GM21825 (cell line): ENCODE measurements around the gene HSDL1.

Experiments used
- ATAC-seq: cut with Tn5 transposase; IDR thresholded peaks from one replicate; pipeline ENCODE4 v1.9.1; 2021; ENCODE audit warnings: mild to moderate bottlenecking, moderate library complexity; ENCODE audit not compliant: unreplicated experiment

The HSDL1 gene

DNA sequence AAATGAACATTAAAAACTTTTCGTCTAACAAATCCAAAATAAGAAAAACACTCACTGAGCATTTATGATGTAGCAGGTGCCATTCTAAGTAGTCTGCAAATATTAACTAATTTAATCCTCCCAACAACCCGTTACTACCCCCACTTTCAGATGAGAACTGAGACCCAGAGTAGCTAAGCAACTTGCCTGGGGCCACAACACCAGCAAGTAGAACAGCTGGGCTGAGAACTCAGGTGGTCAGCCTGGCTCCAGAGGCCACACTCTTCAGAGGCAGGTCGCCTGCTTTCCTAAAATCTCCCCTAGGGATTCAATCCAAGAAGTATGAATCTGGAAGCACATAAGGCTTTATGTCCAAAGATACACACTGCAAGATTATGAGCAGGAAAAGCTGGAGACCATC, 34.5 kb downstream of the HSDL1 start:
- ATAC-seq = no peak

DNA sequence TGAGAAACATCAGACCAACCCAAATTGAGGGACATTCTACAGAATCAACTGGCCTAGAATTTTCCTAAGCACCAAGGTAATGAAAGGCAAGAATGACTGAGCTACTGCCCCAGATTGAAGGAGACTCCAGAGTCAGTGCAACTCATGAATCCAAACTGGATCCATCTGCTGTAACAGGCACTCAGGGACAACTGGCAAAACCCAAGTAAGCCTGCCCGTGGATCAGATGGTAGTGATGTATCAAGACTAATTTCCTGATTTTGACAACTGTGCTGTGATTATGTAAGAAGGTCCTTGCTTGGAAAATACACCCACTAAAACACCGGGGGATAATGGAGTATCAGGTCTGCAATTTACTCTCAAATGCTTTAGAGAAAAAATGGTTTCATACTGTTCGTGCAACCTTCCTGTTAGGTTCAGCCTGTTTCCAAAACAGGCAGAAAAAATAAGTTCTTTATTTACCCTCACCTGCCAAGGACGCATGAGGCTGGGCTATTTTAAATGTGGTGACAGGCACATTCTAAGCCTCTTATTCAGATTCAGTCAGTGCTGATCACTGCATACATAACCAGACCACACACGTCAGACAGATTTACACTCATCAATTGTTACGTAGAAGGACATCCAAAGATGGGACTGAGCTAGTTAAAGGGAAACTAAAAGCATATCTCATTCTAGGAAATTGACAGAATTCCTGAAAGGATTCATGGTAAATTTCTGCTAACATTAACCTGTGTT, 35.2 kb downstream of the HSDL1 start:
- no peak for ATAC-seq

DNA sequence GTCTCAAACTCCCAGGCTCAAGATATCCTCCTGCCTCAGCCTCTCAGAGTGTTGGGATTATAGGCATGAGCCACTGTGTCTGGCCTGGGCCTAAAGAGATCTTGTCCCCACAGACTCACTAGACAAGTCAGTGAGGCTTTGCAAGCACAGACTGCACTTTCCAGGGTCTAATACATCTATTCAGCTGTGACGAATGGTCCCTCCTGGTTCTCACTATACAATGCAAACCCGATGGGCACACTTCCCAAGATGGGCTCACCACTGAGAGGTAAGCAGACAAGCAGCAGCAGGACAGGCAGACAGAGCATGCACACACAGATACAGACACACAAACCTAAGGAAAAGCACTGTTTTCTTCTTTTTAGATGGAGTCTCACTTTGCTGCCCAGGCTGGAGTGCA, 37.1 kb downstream of the HSDL1 start:
- ATAC-seq = no peak

DNA sequence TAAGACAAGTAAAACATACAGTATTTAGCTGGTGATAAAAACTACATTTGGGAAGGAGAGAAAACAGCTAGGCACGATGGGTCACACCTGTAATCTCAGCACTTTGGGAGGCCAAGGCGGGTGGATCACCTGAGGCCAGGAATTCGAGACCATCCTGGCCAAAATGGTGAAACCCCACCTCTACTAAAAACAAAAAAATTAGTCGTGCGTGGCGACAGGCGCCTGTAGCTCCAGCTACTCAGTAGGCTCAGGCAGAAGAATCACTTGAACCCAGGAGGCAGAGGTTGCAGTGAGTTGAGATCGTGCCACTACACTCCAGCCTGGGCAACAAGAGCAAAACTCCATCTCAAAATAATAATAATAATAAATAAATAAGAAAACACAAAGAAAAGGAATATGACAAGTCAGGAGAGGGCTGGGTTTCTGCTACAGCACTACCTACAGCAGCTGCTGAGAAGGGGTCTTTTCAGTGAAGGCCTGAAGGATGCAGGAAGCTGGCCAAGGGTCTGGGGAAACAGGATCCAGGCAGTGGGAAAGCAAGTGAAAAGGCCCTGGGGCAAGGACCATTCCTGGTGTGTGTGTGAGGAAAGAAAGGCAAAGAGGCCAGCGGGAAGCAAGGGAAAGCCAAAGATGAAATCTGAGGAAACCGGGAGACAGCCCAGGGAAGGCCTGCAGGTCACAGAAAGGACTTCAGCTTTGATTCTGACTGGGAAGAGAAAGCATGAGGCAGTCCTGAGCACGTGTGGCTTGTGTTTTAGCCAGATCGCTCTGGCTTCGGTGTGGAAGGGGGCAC, 38.8 kb downstream of the HSDL1 start:
- ATAC-seq = no peak

DNA sequence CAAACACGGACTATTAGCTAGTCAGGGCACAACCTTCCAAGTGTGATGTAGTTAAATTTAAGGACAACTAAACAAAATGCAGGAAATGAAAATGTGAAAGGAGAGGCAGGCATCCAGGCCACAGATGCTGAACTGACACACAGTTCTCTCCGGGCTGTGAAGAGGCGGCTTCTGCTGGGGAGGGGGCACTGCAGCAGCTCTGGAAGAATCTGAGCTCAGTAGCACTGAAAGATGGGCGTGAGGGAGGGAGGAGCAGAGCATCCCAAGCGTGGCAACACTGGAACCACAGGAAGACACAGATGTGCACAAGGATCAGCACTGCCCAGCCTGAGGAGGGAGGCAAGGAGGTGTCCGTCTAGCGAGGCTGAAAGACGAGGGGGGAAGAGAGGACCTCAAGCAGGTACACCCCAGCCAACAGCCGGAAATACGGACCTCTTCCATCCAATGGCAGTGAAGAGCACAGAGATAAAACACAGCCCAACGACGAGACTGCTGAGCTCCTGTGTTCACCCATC, 39.6 kb downstream of the HSDL1 start:
- no peak for ATAC-seq

DNA sequence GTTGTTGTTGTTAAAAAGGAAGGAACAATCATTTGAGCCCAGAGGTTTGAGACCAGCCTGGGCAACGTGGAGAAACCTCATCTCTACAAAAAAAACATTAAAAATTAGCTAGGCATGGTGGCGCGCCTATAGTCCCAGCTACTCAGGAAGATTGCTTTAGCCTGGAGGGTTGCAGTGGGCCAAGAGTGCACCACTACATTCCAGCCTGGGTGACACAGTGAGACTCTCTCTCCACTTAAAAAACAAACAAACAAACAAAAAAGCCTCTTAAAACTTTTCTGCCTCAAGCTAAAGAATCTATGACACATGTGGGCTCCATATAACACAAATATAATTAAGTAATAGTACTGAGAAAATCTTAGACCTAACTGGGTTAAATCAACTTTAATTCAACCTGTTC, 40.7 kb downstream of the HSDL1 start:
- no peak for ATAC-seq

DNA sequence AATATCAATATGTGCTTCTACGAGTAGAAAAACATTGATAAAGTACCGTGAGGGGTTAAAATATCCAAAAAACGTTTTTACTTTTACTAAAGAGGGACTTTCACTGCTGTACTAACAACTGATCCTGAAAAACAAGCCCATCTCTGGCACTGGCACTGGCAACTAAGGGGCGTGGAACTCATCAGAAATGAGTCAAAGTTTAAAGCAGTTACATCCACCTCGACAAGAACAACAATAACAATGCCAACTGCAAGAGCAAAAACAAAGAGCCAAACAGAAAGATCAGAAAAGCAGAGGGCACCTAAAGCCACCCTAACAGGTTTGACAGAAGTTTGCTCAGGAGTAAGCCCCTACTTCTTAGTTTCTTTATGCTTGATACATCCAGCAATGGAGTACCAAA, 41.3 kb downstream of the HSDL1 start:
- ATAC-seq = no peak

DNA sequence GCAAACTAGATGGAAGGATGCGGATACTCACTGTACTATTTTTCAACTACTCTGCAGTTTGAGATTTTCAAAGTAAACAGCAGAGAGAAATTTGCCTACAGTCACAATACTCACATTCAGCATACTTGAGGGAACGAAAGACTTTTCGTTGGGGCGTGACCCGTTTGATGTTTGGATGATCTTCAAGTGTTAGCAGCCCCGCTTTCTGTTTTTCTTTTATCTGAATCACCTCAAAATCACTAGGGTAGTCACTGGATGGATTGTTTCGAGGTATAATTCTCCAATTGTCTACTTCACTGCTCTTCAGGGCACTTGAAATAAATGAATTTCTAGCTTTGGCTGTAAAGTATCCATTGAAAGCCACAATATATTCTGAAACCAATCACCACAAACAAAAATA, 46.0 kb downstream of the HSDL1 start:
- no peak for ATAC-seq

DNA sequence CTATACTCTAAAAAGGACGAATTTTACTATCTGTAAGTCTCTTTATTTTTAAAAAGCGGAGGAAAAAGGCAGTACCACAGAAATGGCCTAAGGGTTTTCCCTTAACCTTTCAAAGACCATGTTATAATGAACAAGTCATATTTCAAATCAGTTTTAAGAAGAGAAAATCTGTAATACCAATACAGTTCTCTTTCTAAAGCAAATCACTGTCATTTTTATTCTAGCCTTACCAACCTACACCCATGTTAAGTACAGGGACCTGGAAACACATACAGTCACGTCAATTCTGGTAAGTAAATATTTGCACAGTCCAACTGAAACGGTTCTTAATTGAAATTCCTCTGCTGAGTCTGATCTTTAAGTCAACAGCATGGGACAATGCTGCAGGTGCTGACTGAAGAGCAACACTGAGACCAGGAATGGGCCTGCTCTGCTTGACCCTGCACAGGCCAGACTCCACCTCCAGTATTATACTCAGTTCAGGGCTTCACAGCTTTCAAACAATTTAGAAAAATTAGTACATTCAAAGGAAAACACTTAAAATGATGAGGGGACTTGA, 48.5 kb downstream of the HSDL1 start:
- ATAC-seq = no peak

DNA sequence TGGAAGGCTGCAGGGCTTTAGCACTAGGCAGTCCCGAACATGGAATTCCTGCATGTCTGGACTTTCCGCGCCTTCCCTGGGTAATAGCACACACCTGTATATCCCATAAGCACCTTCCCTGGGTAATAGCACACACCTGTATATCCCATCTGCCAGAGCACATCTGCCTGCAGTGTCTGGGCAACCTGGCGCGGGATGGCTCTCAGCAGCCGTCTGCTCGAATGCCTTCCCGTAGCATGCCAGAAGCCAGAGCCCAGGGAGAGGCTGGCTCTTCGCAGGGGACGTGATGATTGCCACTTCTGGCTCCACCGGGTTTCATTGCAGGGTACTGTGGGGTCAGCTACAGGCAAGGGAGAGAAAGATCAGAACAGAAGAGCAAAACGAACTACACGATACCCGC, 49.5 kb downstream of the HSDL1 start:
- ATAC-seq = no peak

DNA sequence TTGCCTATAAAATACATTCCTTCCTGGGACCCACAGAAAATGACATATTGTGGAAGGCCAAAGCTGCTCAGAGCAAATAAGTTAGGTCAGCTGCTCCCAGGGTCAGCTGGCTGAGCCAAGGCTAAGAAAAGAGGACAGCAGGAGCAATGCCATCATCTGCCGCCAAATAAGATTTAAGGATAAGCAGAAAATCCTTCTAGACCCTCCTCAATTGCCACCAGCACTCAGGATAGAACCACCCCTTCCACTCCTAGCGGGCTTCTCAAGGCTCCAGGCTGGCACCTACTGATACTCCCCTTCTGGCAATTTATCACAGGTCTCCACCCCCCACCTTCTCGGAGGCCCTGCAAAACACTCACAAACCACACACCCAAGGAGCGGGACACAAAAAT, 51.1 kb downstream of the HSDL1 start:
- no peak for ATAC-seq

DNA sequence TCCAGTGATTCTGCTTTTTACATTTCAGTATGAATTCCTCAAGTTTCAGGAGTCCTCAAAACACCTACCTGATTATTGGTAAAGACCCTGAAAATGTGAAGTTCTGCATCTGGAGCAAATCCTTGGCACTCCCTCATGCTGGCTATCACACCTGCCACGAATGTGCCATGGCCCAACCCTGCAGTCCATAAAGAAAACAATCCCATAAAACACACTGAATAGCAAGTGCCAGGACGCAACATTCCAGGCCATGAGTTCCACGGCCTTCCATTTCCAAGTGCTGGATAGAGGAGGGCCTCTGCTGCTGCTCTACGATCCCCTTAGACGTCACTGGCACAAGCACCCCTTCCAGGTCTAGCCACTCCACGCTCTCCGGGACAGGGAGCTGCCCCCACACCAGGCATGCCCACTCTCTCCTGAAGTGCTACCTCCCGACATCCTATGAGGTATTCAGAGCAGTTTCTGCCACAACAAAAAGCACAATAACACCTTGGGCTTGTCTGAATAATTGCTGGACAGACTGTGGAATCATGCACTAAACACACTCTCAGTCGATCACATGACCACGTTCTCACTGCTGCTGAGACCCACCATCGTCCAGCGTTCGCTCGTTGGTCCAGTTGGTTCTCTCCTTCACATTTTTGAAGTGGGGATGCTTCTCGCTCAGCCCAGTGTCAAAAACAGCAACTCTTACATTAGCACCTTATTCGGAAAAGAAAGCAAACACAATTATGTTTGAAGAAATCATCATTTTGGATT, 51.7 kb downstream of the HSDL1 start:
- no peak for ATAC-seq

DNA sequence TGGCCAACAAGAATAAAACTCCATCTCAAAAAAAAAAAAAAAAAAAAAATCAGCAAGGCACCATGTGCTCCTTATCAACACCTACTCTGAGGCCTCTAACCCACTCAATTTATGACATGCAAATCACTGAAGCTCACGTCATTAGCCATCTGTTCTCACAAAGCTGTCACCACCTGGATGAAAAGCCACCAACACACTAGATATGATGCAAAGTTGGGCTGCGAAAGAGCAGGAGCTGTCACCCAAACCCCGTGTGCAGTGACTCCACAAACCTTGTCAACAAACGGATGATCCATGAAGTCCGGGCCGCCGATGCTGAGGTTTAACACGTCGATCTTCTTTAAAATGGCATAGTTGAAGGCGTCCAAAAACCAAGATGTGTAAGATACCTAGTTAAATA, 53.5 kb downstream of the HSDL1 start:
- no peak for ATAC-seq

DNA sequence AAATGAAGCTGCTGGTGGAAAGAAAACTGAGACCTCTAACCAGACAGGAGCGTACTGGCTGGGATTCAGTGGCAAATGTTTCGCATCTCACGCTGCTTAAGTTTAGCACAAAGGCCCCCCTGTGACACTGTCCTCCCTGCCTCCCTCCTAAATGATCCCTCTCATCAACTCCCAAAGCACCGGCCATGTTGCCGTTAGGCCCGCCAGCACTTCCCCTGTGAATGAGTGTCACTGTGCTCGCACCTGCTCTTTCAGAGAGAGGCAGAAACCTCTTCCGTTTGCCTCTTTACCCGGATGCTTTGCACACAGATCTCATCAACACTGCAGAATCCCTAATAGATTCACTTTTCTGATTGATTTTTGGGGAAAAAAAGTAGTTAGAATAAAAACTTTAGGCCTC, 54.8 kb downstream of the HSDL1 start:
- no peak for ATAC-seq

DNA sequence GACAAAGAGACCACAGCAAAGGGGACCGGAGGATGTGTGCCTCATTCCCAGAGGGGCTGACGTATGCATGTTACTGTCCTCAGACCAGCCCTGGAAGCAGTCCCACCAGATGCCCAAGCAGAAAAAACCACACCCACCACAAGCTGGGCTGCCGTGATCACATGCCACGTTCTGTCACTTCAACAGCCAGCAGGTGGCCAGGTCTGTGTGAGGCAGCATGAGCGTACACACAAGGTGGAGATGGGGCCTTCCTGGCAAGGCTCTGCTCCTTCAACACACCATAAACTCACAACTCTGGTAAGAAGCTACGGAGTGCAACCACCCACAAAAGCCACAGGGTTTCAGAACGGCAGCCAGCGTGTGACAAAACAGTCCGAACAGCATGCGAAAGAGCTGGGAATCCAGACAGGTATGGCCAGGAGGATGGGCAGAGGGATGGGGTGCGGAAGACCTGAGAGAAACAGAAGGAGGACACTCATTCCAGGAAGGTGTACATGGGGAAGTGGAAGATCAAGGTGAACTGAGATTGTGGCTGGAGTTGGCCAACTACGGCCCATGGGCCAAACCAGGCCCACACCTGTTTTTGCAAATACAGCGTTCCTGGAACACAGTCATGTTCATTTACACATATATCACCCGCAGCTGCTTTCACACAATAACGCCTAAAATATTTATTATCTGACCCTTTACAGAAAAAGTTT, 56.1 kb downstream of the HSDL1 start:
- ATAC-seq = peak; percentile 79

DNA sequence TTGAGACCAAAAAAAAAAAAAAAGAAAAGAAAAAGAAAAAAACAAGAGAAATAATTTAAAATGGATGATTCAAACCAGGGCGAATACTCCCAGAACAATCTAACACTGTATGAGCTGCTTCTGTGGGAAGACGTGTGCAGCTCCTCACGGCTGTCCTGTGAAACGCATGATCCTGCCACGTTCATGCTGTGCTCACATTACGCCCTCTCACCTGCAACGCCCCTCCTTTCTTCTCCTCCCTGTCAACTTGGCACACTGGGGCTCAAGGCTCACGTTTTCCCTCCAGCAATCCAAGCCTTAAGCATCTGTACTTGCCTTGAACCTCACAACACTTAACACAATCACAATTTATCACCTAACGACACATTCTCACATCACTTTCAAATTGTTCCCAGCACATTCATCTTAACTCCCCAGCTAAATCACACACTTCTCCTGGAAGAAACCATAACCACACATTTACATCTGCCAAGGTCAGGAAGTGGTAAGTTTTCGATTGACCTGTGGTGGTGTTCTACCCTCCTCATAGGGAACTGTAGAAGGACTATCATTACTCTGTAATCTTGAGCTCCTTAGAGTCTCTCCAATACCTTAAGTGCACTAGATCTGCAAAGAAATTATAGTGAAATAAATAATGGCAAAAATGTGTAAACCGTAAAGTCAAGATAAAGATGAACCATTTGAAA, 57.4 kb downstream of the HSDL1 start:
- ATAC-seq = no peak

DNA sequence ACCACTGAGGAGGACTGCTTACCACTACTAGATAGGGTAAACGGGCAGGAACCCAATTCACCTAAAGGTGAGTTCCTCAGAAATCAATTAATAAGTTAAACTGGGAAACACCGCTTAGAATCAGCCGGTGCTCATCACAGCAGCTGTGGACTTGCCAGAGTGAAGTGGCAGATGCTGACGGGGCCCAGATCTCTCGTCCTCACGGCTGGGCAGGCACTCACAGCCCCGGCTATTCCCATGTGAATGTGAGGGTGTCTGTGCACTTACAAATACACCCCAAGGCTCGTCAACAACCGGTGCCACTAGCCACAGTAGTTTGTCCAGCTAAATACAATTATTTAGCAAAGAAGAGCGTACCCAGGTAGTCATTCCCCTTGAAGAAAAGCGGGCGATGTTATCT, 58.0 kb downstream of the HSDL1 start:
- no peak for ATAC-seq

DNA sequence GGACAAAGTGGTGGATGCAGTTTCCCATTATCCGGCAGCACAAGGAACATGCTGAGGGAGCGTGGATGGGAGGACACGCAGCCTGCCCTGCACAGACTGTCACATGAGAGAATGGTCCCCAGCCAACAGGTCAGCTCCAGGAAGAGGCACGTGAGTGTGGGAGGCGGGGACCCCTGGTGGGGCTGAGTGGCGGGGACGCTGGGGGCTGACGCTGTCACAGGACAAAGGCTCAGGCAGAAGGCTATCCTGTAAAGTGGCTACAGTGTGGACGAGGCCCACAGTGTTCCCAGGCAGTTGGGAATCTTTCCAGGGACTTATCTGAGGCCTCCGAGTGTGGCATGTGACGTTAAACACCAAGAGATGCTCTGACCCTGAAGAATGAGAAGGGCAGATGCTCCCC, 58.6 kb downstream of the HSDL1 start:
- ATAC-seq = no peak

DNA sequence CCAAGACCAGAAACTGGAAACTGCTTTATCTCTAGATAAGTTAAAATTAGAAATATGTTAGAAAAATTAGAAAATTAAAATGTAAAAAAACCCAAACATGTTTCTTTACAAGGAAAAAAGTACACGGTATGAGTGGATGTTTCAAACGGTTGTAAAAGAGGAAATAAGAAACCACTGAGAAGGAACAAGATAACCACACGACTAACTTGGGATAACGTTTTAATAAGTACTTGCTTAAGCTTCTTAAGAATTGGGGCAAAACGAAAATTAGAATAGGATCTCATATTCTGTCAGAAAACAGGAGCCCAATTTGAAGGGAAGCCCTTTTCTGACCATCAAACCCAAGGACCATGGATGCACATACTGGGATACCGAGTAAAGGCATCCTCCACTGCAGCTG, 59.2 kb downstream of the HSDL1 start:
- ATAC-seq = no peak

DNA sequence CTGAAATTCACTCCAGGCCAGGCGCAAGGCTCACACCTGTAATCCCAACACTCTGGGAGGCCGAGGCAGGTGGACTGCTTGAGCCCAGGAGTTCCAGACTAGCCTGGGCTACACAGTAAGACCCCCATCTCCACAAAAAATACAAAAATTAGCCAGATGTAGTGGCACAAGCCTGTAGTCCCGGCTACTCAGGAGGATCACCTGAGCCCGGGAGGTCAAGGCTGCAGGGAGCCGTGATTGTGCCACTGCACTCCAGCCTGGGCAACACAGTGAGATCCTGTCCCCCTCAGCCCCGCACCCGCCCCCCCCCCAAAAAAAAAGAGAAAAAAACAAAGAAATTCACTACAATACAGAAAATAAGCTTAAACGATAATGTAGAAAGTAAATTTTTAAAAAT, 59.7 kb downstream of the HSDL1 start:
- no peak for ATAC-seq
